ENCODE data around the gene LCE7A. TPM values are rescaled to one million over a fixed set of nuclear protein-coding genes. Genes with fewer than 3 reads are reported as not detected.

Gene LCE7A
- total RNA-seq, 4 donors from 2014 or later, result not detected

DNA sequence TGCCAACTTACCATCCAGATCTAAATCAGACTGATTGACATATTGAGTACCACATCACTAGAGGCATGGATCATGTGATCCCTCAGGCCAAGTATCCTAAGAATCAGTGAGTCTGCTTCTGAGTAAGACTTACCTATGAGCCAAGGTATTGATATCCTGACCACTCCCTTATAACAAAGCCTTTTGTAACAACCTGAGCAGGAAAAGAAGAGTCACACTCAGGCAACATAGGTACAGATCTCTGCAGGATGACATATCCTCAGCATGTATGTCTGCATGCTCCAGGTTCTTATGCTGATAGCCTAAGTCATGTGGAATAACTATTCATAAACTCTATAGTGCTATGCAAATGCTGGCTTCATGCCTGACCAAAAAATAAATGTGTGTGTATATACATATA is 34.8 kb upstream of the LCE7A start:
- H3K4me1 ChIP-seq, result no peaks in the 10 kb centered on the region
- ATAC-seq, result no peak
- H3K27ac ChIP-seq, result no peak overlapping the region
- H3K36me3 ChIP-seq, result no peaks in the 10 kb centered on the region
- no peaks in the 10 kb centered on the region for H3K27me3 ChIP-seq
- H3K4me3 ChIP-seq, result no peak overlapping the region
- no peaks in the 10 kb centered on the region for H3K9me3 ChIP-seq
- no peak for TF ChIP-seq POLR2A (IDR thresholded peaks at IDR 0.05)
- TF ChIP-seq POLR2AphosphoS5 (IDR thresholded peaks at IDR 0.05), result no peak

DNA sequence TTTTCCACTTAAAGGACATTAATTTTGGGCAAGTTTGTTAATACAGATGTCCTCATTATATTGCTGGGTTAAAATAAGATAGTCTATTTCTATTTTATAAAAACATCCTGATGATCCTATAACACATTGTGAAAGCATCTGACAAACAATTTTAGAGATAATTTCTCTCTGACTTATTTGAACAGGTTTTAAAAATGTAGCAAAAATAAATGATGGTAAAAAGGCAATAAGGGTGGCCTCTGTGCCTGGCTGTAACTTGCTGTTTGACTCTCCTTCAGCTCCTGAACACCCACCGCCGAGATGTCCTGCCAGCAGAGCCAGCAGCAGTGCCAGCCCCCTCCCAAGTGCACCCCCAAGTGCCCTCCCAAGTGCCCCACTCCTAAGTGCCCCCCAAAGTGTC is 32.6 kb upstream of the LCE7A start, which contains the start of gene LCE1A:
TSS of gene LCE1A (plus strand) at position 301 of the 400 bp plus-strand sequence. CDS start at position 301, 0 bp downstream.
- Histone ChIP-seq H3K4me1 (no peaks in the 10 kb centered on the region), H3K27me3 (no peaks in the 10 kb centered on the region), H3K27ac (no peak within 1 kb of the TSS), H3K9me3 (no peaks in the 10 kb centered on the region), H3K36me3 (no peaks in the 10 kb centered on the region), H3K4me3 (no peak within 1 kb of the TSS)
- no peak for TF ChIP-seq POLR2A (IDR thresholded peaks at IDR 0.05)
- no peak for TF ChIP-seq EP300 (IDR thresholded peaks at IDR 0.05)
- TF ChIP-seq, protein P1, sequence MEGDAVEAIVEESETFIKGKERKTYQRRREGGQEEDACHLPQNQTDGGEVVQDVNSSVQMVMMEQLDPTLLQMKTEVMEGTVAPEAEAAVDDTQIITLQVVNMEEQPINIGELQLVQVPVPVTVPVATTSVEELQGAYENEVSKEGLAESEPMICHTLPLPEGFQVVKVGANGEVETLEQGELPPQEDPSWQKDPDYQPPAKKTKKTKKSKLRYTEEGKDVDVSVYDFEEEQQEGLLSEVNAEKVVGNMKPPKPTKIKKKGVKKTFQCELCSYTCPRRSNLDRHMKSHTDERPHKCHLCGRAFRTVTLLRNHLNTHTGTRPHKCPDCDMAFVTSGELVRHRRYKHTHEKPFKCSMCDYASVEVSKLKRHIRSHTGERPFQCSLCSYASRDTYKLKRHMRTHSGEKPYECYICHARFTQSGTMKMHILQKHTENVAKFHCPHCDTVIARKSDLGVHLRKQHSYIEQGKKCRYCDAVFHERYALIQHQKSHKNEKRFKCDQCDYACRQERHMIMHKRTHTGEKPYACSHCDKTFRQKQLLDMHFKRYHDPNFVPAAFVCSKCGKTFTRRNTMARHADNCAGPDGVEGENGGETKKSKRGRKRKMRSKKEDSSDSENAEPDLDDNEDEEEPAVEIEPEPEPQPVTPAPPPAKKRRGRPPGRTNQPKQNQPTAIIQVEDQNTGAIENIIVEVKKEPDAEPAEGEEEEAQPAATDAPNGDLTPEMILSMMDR (IDR thresholded peaks at IDR 0.05), result no peak
- no peak for TF ChIP-seq POLR2AphosphoS5 (IDR thresholded peaks at IDR 0.05)
- ATAC-seq, result no peak
- WGBS, 2 donors (ENCODE audit: low coverage in 1 of 2), result 62 to 67% methylated on average over 1 to 2 of the region's 2 CpGs

DNA sequence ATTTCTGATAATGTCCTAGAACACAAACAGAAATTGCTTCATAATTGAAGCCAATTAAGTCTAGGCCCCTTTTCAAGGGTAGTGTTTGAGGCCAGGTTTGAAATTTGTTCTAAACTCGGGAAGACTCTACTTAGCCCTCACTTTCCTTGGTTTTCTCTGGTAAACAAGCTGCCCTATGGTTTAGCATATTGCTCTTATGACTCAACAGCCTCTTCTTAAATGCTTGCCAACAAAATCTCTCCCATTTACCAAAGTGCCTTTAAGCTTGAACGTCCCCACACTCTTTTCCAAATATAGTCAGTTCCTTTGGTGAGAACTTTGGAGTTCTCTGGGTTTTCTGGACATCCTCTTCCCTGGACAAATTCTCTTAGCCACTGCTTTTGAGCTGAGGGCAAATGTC is 22.9 kb upstream of the LCE7A start:
- Histone ChIP-seq H3K4me3 (no peak overlapping the region), H3K36me3 (no peaks in the 10 kb centered on the region), H3K4me1 (no peaks in the 10 kb centered on the region), H3K9me3 (no peaks in the 10 kb centered on the region), H3K27me3 (no peaks in the 10 kb centered on the region), H3K27ac (no peak overlapping the region)
- WGBS, 2 donors (ENCODE audit: low coverage in 1 of 2), result 32 to 39% methylated on average over 2 of the region's 2 CpGs
- no peak for ATAC-seq
- no peak for TF ChIP-seq POLR2A (IDR thresholded peaks at IDR 0.05)
- TF ChIP-seq, protein P1 (IDR thresholded peaks at IDR 0.05), result no peak
- TF ChIP-seq EP300 (IDR thresholded peaks at IDR 0.05), result no peak
- TF ChIP-seq POLR2AphosphoS5 (IDR thresholded peaks at IDR 0.05), result no peak

DNA sequence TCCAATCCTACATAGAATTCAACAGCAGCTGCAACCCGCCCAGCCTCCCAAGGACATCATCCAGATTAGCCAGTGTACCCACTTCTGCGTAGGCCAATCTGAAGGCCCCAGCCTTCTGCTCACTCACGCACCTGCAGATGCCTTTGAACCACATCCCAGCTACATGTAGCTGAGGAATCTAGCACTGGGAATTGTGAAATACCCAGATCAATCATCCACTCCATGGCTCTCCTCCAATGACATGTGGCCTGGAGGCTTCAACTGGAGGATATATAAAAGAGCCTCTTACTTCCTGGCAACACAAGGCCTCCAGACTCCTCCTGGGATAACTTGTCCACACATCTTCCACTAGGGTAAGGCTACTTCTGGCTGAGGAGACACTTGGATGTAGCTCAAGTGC is 17.2 kb upstream of the LCE7A start, which contains the start of gene LCE6A:
TSS of gene LCE6A (plus strand) at position 301 of the 400 bp plus-strand sequence. CDS start 665 bp downstream, outside the sequence.
- no peaks in the 10 kb centered on the region for H3K9me3 ChIP-seq
- H3K27ac ChIP-seq, result no peak within 1 kb of the TSS
- no peaks in the 10 kb centered on the region for H3K4me1 ChIP-seq
- no peak for ATAC-seq
- TF ChIP-seq POLR2A (IDR thresholded peaks at IDR 0.05), result no peak
- no peak for TF ChIP-seq POLR2AphosphoS5 (IDR thresholded peaks at IDR 0.05)
- no peak for TF ChIP-seq EP300 (IDR thresholded peaks at IDR 0.05)
- TF ChIP-seq, protein P1 (IDR thresholded peaks at IDR 0.05), result no peak
- no peak within 1 kb of the TSS for H3K4me3 ChIP-seq
- H3K27me3 ChIP-seq, result no peaks in the 10 kb centered on the region
- 50 to 93% methylated on average over 1 to 3 of the region's 3 CpGs for WGBS, 2 donors (ENCODE audit: low coverage in 1 of 2)
- H3K36me3 ChIP-seq, result no peaks in the 10 kb centered on the region

DNA sequence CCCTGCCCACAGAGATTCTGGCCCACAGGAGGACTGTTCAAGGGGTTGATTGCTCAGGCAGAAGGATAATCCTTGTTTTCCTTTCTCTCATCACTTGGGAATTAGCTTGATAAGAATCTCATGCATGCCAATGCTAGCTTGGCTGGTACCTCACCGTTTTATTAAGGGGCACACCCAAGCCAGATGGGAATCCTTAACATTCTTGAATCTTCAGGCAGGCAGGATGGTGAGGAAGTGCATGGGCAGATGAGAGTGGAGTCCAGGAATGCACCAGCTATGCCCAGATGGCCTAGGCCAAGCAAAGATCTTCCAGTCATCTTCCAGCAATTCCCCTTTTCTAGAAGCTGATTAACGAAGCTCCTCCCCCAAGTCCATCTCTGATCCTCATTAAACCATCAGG is 4.1 kb upstream of the LCE7A start:
- Histone ChIP-seq H3K36me3 (no peaks in the 10 kb centered on the region), H3K27ac (no peak overlapping the region), H3K4me3 (no peak overlapping the region), H3K9me3 (no peaks in the 10 kb centered on the region), H3K27me3 (no peaks in the 10 kb centered on the region), H3K4me1 (peaks cover 0 to 3% (median 0%) of the 10 kb centered on the region in 3 donors)
- 62 to 100% methylated on average over 1 to 2 of the region's 2 CpGs for WGBS, 2 donors (ENCODE audit: low coverage in 1 of 2)
- TF ChIP-seq EP300 (IDR thresholded peaks at IDR 0.05), result no peak
- TF ChIP-seq, protein P1 (IDR thresholded peaks at IDR 0.05), result no peak
- no peak for TF ChIP-seq POLR2A (IDR thresholded peaks at IDR 0.05)
- no peak for TF ChIP-seq POLR2AphosphoS5 (IDR thresholded peaks at IDR 0.05)
- ATAC-seq, result no peak
